Activated effector memory CD4-positive, alpha-beta T cell treated with anti-CD3 and anti-CD28 coated beads, Interleukin-2, amount 50 U/mL, for 16 hours (primary cell): ENCODE results near the gene CAMK2D.
A peak's percentile ranks its signal among the peaks of the same experiment; 100 is the strongest.

ENCODE experiments used
- DNase-seq: peaks from one replicate; pipeline ENCODE4 v3.0.0-alpha.2; 2020

Gene CAMK2D

GRCh38 chr4:113559947-113560346 is 201.6 kb downstream of the CAMK2D start:
- DNase-seq: no peak

- DNase-seq: no peak
Observed at GRCh38 chr4:113556382-113557134, 205.0 kb downstream of the CAMK2D start.

- DNase-seq: no peak
Observed at GRCh38 chr4:113555868-113556267, 205.7 kb downstream of the CAMK2D start.

- no peak for DNase-seq
Observed at GRCh38 chr4:113553082-113553481, 208.5 kb downstream of the CAMK2D start.

- DNase-seq: no peak
Observed at GRCh38 chr4:113550510-113550909, 211.0 kb downstream of the CAMK2D start.

- no peak for DNase-seq
Observed at GRCh38 chr4:113548303-113548702, 213.2 kb downstream of the CAMK2D start.

- peak; percentile 95 for DNase-seq
Observed at GRCh38 chr4:113547487-113548042, 214.0 kb downstream of the CAMK2D start.

- DNase-seq: no peak
Observed at GRCh38 chr4:113541933-113542332, 219.6 kb downstream of the CAMK2D start.

- DNase-seq: peak; percentile 66
Observed at GRCh38 chr4:113540859-113541258, 220.7 kb downstream of the CAMK2D start.

- DNase-seq: no peak
Observed at GRCh38 chr4:113539408-113539807, 222.1 kb downstream of the CAMK2D start.

GRCh38 chr4:113537628-113538027 is 223.9 kb downstream of the CAMK2D start:
- DNase-seq: no peak

GRCh38 chr4:113537203-113537602 is 224.3 kb downstream of the CAMK2D start:
- no peak for DNase-seq

- DNase-seq: no peak
Observed at GRCh38 chr4:113534711-113535110, 226.8 kb downstream of the CAMK2D start.

- no peak for DNase-seq
Observed at GRCh38 chr4:113531572-113531971, 230.0 kb downstream of the CAMK2D start.

- no peak for DNase-seq
Observed at GRCh38 chr4:113528395-113528794, 233.1 kb downstream of the CAMK2D start.

GRCh38 chr4:113525521-113525920 is 236.0 kb downstream of the CAMK2D start:
- no peak for DNase-seq

- DNase-seq: no peak
Observed at GRCh38 chr4:113524505-113525186, 236.9 kb downstream of the CAMK2D start.

- DNase-seq: no peak
Observed at GRCh38 chr4:113524096-113524495, 237.4 kb downstream of the CAMK2D start.

GRCh38 chr4:113522433-113522832 is 239.1 kb downstream of the CAMK2D start:
- DNase-seq: no peak

- no peak for DNase-seq
Observed at GRCh38 chr4:113513382-113513781, 248.2 kb downstream of the CAMK2D start.

GRCh38 chr4:113512880-113513279 is 248.7 kb downstream of the CAMK2D start:
- DNase-seq: no peak

GRCh38 chr4:113511944-113512343 is 249.6 kb downstream of the CAMK2D start:
- DNase-seq: no peak

GRCh38 chr4:113509851-113510250 is 251.7 kb downstream of the CAMK2D start:
- DNase-seq: no peak

GRCh38 chr4:113505044-113505443 is 256.5 kb downstream of the CAMK2D start:
- DNase-seq: no peak
